HG03439 (cell line): ENCODE measurements around the gene ZBED4.

Source experiments
- ATAC-seq: cut with Tn5 transposase; IDR thresholded peaks from one replicate; pipeline ENCODE4 v1.9.1; 2021; ENCODE audit warnings: mild to moderate bottlenecking, moderate library complexity; ENCODE audit not compliant: unreplicated experiment

ZBED4 gene

DNA sequence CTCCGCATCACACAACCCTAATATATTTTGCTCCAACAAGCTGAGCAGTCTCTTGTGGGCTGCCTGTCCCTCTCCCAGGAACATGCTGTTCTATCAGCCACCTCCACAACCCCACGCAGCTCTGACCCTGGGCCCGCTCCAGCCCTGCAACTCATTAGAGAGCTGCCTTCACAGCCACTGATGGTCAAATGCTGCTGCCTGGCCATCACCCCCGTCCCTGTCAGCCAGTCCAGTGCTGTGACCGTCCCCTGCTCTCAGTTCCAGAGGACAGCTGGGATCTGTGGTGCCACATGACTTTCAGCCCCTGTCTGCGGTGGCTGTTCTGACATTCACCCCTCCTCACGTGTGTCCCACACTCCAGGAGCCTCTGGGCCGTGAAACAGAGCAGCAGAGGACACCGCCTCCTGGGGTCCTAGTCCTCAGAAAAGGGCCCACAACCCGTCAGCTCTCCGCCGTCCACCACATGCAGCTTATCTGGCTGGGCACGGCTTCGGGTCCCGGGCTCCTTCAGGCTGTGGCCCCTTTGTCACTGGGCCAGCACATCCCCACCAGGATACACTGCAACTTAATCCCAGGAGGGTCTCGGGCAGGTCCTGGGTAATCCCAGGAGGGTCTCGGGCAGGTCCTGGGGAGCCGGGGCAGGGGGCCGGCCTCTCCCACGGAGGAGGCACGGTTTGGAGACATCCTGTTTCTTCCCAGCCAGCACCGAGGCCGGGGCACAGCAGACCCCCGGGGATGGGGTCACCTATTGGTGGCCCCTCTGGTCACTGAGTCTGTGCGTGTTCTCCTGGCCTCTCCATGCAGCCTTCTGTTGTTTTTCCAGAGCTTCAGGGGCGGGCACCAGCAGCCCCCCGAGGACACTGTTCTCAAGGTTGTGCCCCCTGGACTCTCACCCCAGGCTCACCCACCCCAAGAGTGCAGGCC is 79.9 kb downstream of the ZBED4 start:
- ATAC-seq, result no peak

DNA sequence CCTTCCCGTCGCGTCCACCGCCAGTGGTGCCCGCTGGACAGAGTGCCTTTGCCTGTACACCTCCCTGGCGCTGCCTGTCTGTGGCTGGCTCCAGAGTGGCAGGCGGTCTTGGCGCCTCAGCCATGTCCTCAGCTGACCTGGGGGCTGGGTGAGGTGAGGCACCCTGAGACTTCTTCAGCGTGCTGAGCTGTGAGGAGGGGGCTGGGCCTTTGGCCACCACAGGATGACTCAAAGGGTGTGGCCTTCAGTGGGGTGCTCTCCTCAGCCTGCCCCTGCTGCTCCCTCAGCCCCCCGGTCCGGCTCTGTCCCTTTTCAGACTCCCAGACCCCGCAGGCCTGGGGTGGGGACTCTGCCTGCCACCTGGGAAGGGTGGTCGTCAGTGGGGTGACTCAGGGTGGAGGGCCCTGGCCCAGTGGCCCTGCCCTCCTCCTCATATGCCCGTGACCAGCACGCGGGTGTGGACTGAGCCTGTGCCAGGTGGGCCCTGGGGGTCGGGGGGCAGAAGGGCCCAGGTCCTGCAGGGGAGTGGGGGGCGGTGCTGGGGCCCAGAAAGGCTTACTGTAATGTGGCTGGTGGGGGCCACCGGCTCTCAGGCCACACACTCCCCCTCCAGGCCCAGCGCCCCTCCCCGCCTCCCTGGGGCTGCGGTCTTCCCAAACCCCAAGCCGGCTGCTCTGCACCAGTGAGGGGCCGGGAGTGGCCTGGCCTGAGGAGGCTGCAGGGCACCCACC is 80.7 kb downstream of the ZBED4 start:
- no peak for ATAC-seq

DNA sequence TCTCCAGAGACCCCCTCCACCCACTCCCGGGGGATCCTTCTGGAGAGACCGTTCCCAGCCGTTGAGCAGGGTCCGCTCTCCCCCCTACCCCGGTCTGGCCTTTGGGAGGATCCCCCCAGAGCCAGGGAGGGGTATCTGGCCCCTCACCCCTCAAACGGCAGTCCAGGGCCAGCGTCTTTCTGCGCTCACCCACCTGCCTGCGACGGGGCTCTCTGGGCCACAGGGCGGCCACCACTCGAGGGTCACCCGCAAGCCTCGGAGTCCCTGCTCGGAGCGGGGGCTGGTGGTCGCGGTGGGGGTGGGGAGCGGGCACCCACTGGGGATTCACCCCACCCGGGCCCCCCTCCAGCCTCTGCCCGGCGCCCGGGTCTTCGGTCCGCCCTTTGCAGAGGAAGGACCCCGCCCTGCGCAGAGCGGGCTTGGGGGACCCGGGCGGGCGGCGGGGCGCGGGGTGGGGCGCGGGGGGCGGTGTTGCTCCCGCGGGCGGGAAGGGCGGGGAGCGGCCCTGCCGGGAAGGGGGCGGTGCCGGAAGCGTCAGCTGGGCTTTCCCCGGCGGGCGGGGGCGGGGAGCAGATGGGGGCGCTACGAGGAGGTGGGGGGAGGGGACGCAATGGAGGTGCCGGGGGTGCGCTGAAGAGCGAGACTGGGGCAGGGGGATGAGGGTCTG is 81.4 kb downstream of the ZBED4 start:
- ATAC-seq, result no peak

DNA sequence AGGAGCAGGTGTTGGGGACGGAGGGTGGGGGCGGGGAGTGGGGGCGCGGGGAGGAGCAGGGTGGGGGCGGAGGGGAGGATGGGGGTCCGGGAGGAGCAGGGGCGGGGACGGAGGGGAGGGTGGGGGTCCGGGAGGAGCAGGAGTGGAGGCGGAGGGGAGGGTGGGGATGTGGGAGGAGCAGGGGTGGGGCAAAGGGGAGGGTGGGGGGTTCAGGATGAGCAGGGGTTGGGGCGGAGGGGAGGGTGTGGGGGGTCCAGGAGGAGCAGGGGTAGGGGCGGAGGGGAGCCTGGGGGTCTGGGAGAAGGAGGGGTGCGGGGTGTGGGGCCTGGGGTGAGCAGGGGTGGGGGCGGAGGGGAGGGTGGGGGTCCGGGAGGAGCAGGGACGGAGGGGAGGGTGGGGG is 81.9 kb downstream of the ZBED4 start:
- no peak for ATAC-seq

DNA sequence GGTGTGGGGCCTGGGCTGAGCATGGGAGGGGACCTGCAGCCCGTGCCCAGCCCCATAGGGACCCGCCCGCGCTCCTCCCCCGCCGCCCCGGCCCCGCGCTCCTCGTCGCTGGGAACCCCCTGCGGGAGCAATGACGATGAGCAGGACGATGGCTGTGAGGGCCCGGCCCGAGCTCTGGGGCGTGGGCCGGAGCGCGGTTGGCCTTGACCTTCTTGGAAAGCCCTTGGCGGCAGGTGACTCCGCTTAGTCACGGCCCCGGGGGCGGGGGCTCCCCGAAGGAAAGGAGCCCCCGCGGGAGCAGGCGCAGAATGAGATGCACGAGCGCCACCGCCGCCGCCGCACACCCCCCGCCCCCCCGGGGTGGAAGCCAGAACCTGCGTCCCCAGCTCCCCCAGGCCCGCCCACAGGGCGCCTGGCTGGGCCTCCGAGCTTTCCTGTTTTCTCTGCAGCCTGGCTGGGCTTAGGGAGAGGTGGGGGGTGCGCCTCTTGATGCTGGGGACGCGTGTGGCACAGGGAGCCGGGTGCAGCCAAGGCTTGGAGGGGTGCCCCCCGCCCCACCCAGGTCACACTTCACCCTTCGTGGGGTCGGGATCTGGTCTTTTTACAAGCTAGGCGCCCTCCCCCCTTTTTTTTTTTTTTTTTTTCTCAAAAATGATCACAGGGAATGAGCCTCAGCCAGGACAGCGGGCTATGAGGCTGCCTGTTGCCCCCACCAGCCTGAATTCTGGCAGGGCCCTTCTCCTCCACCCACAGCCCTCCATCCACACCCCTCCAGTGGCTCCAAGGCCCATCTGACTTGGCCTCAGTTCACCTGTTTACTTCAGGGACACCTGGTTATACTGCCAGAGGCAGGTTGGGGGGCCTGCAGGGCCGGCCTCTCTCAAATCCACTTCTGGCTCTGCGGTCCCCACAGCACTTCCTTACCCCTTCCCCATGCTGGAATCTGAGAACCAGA is 82.7 kb downstream of the ZBED4 start:
- peak; percentile 74 for ATAC-seq

DNA sequence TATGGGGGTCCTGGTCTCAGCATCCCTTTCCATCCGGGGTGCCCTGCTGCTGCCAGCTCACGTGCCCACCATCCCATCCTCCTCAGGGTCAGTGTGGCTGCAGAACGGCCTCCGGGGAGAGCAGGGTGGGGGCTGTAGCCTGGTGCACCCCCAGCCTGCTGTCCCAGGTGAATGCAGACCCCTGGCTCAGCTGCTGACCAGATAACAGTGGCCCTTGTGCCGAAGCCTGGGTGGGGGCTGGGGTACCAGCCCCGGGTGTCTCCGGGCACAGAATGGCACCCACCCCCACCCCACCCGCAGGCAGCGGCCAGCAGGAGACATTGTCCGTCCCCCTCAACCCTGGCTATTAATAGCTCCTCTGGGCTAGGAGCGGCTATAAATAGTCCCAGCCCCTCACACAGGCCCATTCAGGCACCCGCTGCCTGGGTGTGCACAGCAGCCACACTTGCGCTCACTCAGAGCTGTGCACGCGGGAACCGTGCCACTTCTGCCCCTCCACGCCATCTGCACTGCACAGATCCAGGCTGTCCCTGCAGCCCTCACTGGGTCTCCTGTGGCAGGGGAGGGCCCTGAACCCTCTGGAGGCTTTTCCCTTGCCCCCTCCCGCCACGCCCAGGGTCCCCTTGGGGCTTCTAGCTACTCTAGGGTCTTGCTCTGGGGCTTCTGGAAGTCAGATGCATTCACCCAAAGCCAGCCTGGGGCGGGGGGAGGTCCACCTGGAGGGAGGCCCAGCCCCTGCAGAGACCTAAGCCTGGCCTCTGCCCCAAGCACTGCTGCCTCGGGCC is 83.5 kb downstream of the ZBED4 start:
- ATAC-seq, result no peak

DNA sequence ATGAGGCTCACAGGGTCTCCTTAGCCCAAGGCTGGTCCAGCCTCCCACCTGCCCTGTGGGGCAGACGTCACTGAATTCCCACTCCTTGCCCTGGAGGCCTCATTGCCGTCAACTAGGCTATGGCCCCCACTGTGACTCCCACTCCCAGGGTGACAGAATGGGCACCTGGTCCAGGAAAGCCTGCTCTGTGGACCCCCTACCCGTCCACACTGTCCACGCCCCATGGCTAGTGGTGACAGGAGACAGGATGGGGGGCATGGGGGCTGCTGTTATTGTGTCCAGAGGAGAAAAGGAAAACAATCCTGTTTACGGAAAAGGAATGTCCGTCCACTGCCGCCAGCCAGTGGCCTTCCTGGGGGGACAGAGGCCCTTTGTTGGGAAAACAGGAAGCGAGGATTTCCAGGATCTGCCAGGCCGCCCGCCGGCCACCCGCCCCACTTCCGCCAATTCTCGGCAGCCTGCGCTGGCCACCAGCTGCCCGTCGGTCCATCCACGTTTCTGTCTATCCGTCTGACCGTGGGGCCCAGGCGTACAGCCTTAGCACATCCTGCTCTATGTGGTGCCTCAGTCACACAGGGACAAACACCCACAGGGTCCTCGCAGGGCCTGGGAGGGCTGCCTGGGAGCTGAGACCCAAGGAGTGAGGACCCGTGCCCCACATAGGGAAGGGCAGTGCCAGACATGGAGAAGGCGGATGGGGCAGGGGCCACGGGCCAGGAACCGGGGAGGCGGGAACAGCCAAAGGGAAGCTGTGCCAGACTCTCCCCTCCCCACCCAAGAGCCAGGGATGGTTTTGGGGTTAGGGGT is 84.3 kb downstream of the ZBED4 start:
- no peak for ATAC-seq

DNA sequence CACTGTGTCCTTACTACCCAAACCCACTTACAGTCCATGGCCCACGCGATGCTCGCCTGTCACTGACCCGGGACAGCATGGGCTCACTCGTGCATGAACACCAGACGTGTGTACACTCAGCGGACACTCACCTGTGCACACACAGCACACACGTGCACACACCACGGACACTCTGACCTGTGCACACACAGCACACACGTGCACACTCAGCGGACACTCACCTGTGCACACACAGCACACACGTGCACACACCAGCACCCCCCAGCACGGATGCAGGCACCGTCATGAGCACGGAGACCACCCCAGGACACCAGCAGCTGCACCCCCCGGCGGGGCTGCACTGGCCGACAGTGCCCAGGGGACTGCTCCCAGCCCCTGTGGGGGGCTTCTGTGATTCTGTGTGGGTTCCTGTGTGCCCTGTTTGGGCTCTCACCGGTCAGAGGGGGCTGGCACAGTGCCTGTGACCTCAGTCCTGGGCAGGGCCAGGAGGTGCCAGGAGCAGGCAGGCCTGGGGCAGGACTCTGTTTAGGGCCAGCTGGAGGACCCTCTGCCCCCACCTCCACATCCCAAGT is 85.0 kb downstream of the ZBED4 start:
- no peak for ATAC-seq
